Measurements from ENCODE around the gene UBE2M.

- TF ChIP-seq REST (IDR thresholded peaks at IDR 0.05; ENCODE audit: unreplicated experiment) = no peak
- no peak for TF ChIP-seq CTCF (conservative IDR thresholded peaks at IDR 0.05; ENCODE audit: low read depth in 2 of 2)
- peak; percentile 50 for TF ChIP-seq ETS1 (IDR thresholded peaks at IDR 0.05)
Measured at GRCh38 chr19:58558623-58559274, 338 bp upstream of the UBE2M start.

All from GM23338 (cell line).